Vagina (tissue), 2 donors: ENCODE measurements around the gene MUC13. TPM values are rescaled to one million over a fixed set of nuclear protein-coding genes. Genes with fewer than 3 reads are reported as not detected.

Source experiments
- DNase-seq, 2 donors: peaks; one replicate each; pipeline ENCODE4 v3.0.0-alpha.2; 2017; ENCODE audit errors: extremely low spot score in 2 of 2
- H3K27ac ChIP-seq: fragments of 200-600 bp; sonication (generic); one replicate; pipeline ENCODE4 v1.5.1; 2019
- H3K27me3 ChIP-seq: fragments of 200-600 bp; sonication (generic); one replicate; pipeline ENCODE4 v1.5.1; 2019
- H3K36me3 ChIP-seq, 2 donors: fragments of 200-600 bp; sonication (generic); one replicate each; pipeline ENCODE4 v1.5.1; 2017 to 2019
- H3K4me1 ChIP-seq: fragments of 200-600 bp; sonication (generic); one replicate; pipeline ENCODE4 v1.5.1; 2019
- H3K4me3 ChIP-seq, 2 donors: fragments of 200-600 bp; sonication (generic); 1 replicate in 1 of 2; 2 replicates in 1 of 2; pipeline ENCODE4 v1.5.1; 2016 to 2019
- H3K9me3 ChIP-seq: fragments of 200-600 bp; sonication (generic); one replicate; pipeline ENCODE4 v1.5.1; 2019
- POLR2A ChIP-seq, 2 donors: fragments of 450-650 bp; IDR thresholded peaks; one replicate each; pipeline ENCODE4 v1.6.1; 2017; ENCODE audit warnings: antibody characterized with exemption in 2 of 2, mild to moderate bottlenecking in 2 of 2, moderate library complexity in 2 of 2
- POLR2AphosphoS5 ChIP-seq, 2 donors: sonication (generic); formaldehyde crosslinking; IDR thresholded peaks; one replicate each; pipeline ENCODE4 v1.9.0; 2017; ENCODE audit warnings: antibody characterized with exemption in 2 of 2, mild to moderate bottlenecking in 2 of 2, low read depth in 1 of 2; ENCODE audit not compliant: insufficient read depth in 1 of 2
- intact Hi-C: fragments of 100-400 bp; cut with DNase I; formaldehyde crosslinking; loops from one replicate; pipeline ENCODE4 v1.15.1; 2023
- total RNA-seq: library from RNA; depleted of rRNA; stranded (reverse); fragments of >200 nt; gene quantifications from one replicate; pipeline ENCODE4 v1.2.3, GENCODE V29; 2016
- TF ChIP-seq, protein P1 (sequence below), 3 experiments: fragments of 450-650 bp in 2 of 3; fragments of 200-600 bp in 1 of 3; sonication (generic) in 1 of 3; IDR thresholded peaks; one replicate each; pipeline ENCODE4 v1.5.1; 2017 to 2019; ENCODE audit warnings: antibody characterized with exemption in 3 of 3, mild to moderate bottlenecking in 2 of 3, moderate library complexity in 2 of 3

The MUC13 gene
- total RNA-seq, 1 donor from 2014 or later, result not detected

- Histone ChIP-seq H3K9me3 (no peaks in the 10 kb centered on the region), H3K4me1 (no peaks in the 10 kb centered on the region), H3K27ac (no peak overlapping the region), H3K36me3 (peaks cover 0 to 51% of the 10 kb centered on the region in 2 donors), H3K27me3 (no peaks in the 10 kb centered on the region), H3K4me3 (no peak overlapping the region)
- no peak for TF ChIP-seq POLR2A (IDR thresholded peaks at IDR 0.05)
- no peak for TF ChIP-seq POLR2AphosphoS5 (IDR thresholded peaks at IDR 0.05; ENCODE audit: insufficient read depth in 1 of 2, low read depth in 1 of 2)
- TF ChIP-seq, protein P1, sequence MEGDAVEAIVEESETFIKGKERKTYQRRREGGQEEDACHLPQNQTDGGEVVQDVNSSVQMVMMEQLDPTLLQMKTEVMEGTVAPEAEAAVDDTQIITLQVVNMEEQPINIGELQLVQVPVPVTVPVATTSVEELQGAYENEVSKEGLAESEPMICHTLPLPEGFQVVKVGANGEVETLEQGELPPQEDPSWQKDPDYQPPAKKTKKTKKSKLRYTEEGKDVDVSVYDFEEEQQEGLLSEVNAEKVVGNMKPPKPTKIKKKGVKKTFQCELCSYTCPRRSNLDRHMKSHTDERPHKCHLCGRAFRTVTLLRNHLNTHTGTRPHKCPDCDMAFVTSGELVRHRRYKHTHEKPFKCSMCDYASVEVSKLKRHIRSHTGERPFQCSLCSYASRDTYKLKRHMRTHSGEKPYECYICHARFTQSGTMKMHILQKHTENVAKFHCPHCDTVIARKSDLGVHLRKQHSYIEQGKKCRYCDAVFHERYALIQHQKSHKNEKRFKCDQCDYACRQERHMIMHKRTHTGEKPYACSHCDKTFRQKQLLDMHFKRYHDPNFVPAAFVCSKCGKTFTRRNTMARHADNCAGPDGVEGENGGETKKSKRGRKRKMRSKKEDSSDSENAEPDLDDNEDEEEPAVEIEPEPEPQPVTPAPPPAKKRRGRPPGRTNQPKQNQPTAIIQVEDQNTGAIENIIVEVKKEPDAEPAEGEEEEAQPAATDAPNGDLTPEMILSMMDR (IDR thresholded peaks at IDR 0.05), result no peak
- DNase-seq, result no peak
- intact Hi-C loops, result no loop called here
These were observed 40.1 kb upstream of the MUC13 start for GRCh38 chr3:124974691-124975090.

GRCh38 chr3:124973290-124973689, 38.7 kb upstream of the MUC13 start:
- DNase-seq, result no peak
- H3K27ac ChIP-seq, result no peak overlapping the region
- no peak overlapping the region for H3K4me3 ChIP-seq
- H3K27me3 ChIP-seq, result no peaks in the 10 kb centered on the region
- no peaks in the 10 kb centered on the region for H3K9me3 ChIP-seq
- no peaks in the 10 kb centered on the region for H3K4me1 ChIP-seq
- intact Hi-C loops, result no loop called here
- peaks cover 0 to 57% of the 10 kb centered on the region in 2 donors for H3K36me3 ChIP-seq
- no peak for TF ChIP-seq POLR2A (IDR thresholded peaks at IDR 0.05)
- no peak for TF ChIP-seq POLR2AphosphoS5 (IDR thresholded peaks at IDR 0.05; ENCODE audit: insufficient read depth in 1 of 2, low read depth in 1 of 2)
- TF ChIP-seq, protein P1 (IDR thresholded peaks at IDR 0.05), result no peak

GRCh38 chr3:124972457-124972856, 37.9 kb upstream of the MUC13 start:
- Histone ChIP-seq H3K27ac (no peak overlapping the region), H3K9me3 (no peaks in the 10 kb centered on the region), H3K36me3 (peaks cover 0 to 54% of the 10 kb centered on the region in 2 donors), H3K4me1 (no peaks in the 10 kb centered on the region), H3K27me3 (no peaks in the 10 kb centered on the region), H3K4me3 (no peak overlapping the region)
- no peak for TF ChIP-seq POLR2AphosphoS5 (IDR thresholded peaks at IDR 0.05; ENCODE audit: insufficient read depth in 1 of 2, low read depth in 1 of 2)
- TF ChIP-seq, protein P1 (IDR thresholded peaks at IDR 0.05), result no peak
- TF ChIP-seq POLR2A (IDR thresholded peaks at IDR 0.05), result no peak
- intact Hi-C loops, result no loop called here
- no peak for DNase-seq

DNA sequence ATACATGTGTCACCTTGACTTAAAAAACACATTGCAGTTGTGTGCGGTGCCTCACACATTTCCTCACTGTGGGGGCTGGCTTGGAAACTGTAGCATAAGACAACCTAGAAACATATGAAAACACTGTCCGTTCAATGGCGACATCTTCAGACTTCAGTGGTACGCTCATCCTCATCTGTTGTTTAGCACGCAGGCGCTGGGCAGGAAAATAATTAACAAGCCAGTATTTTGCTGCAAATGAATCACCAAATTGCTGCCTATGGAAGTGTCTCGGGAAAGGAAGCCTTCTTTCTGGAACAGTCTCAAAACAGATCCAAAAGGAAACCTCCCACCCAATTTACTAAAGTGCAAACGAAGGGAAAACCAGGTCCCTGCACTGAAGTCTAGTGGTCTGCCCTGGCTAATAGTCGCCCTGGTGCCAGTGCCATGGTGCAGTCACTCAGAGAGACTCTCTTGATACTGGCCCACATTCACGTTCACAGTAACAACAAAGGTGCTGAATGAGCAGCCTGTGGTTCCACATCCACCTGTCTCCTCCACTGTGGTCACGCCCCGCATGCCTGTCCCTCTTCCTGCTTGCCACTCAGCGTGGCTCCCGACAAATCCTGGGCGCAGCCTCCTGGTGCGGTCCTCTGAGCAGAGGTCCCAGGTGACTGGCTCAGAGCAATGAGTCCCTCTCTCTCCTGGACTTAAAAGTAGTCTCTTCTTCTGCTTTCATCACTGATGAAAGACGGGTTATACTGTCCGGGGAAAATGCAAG, 35.6 kb upstream of the MUC13 start:
- TF ChIP-seq POLR2A (IDR thresholded peaks at IDR 0.05) (no peak), POLR2AphosphoS5 (IDR thresholded peaks at IDR 0.05; ENCODE audit: insufficient read depth in 1 of 2, low read depth in 1 of 2) (no peak)
- TF ChIP-seq, protein P1 (IDR thresholded peaks at IDR 0.05), result no peak
- no peak overlapping the region for H3K27ac ChIP-seq

GRCh38 chr3:124969190-124969589, 34.6 kb upstream of the MUC13 start:
- TF ChIP-seq, protein P1 (IDR thresholded peaks at IDR 0.05), result no peak
- TF ChIP-seq POLR2AphosphoS5 (IDR thresholded peaks at IDR 0.05; ENCODE audit: insufficient read depth in 1 of 2, low read depth in 1 of 2), result no peak
- no peak for TF ChIP-seq POLR2A (IDR thresholded peaks at IDR 0.05)
- intact Hi-C loops, result no loop called here
- DNase-seq, result no peak
- H3K4me1 ChIP-seq, result no peaks in the 10 kb centered on the region
- H3K27ac ChIP-seq, result no peak overlapping the region
- no peak overlapping the region for H3K4me3 ChIP-seq
- no peaks in the 10 kb centered on the region for H3K9me3 ChIP-seq
- peaks cover 0 to 34% of the 10 kb centered on the region in 2 donors for H3K36me3 ChIP-seq
- H3K27me3 ChIP-seq, result no peaks in the 10 kb centered on the region

More for the DNA sequence above, 35.6 kb upstream of the MUC13 start:
- intact Hi-C loops, result no loop called here
- Histone ChIP-seq H3K9me3 (no peaks in the 10 kb centered on the region), H3K4me3 (no peak overlapping the region), H3K27me3 (no peaks in the 10 kb centered on the region), H3K36me3 (peaks cover 0 to 41% of the 10 kb centered on the region in 2 donors), H3K4me1 (no peaks in the 10 kb centered on the region)
- DNase-seq, result no peak
